ENCODE results near the gene HSPBP1. TPM values are rescaled to one million over a fixed set of nuclear protein-coding genes. Genes with fewer than 3 reads are reported as not detected.
A peak's percentile ranks its signal among the peaks of the same experiment; 100 is the strongest.

HSPBP1 gene
- total RNA-seq, 1 experiment from 2014 or later: 63.0 TPM

GRCh38 chr19:55248704-55249103 is 31.2 kb downstream of the HSPBP1 start:
- Histone ChIP-seq H3K27ac (ENCODE audit: low read depth, low read length) (no peak overlapping the region; the same call in 1 of the 2 replicates), H3K27me3 (ENCODE audit: insufficient read depth, low read length) (no peaks in the 10 kb centered on the region), H3K9ac (ENCODE audit: low read length) (no peak overlapping the region), H4K20me1 (ENCODE audit: insufficient read depth) (no peaks in the 10 kb centered on the region), H3K4me2 (ENCODE audit: low read length) (no peak overlapping the region), H3K79me2 (ENCODE audit: insufficient read depth, low read length) (peaks cover 77% of the 10 kb centered on the region), H3K9me3 (ENCODE audit: control insufficient read depth in 1 of 2, insufficient read depth in 1 of 2, low read depth in 1 of 2, low read length in 2 of 2) (no peaks in the 10 kb centered on the region), H3K4me3 (replicated peaks in 1 of 2; ENCODE audit: low read depth in 1 of 2, low read length in 2 of 2) (no peak overlapping the region), H2AFZ (ENCODE audit: low read depth, low read length, poor library complexity, severe bottlenecking) (no peak overlapping the region), H3K36me3 (ENCODE audit: control insufficient read depth in 1 of 2, insufficient read depth in 2 of 2, low read length in 2 of 2) (peaks cover 11 to 20% of the 10 kb centered on the region in 2 experiments; a peak in 3 of 4 replicates), H3K4me1 (ENCODE audit: control insufficient read depth in 1 of 2, insufficient read depth in 2 of 2, low read length in 2 of 2) (no peaks in the 10 kb centered on the region), H3K9me2 (ENCODE audit: insufficient read depth) (no peaks in the 10 kb centered on the region)
- ATAC-seq (0 out of 2 replicates have a peak, but pooled peaks have one; percentile 13), DNase-seq (ENCODE audit: low read depth, low spot score) (no peak)
- intact Hi-C loops (cut with micrococcal nuclease): no loop called here
- ChIA-PET POLR2A (interaction anchor here (1.9 kb wide), 1 partner anchor 11 kb away, joined by 4 read pairs; the partner anchor contains the start of gene PPP6R1), RAD21 (ENCODE audit: low non-redundant PET in 1 of 2, low total read pairs in 2 of 2, uncharacterized antibody in 2 of 2, unreplicated experiment in 2 of 2) (no interaction called here), CTCF (no interaction called here)
- no peak for TF ChIP-seq RAD21 (IDR thresholded peaks at IDR 0.05; ENCODE audit: low read depth)
- TF ChIP-seq FOSL1 (IDR thresholded peaks at IDR 0.05; ENCODE audit: low read depth): no peak
- TF ChIP-seq ZBTB33 (IDR thresholded peaks at IDR 0.05; ENCODE audit: extremely low read depth, insufficient replicate concordance, low read length): no peak
- no peak for TF ChIP-seq MAX (IDR thresholded peaks at IDR 0.05)
- TF ChIP-seq ATF3 (IDR thresholded peaks at IDR 0.05): no peak
- TF ChIP-seq CEBPB (IDR thresholded peaks at IDR 0.05; ENCODE audit: low read depth): no peak
- TF ChIP-seq TCF7L2 (IDR thresholded peaks at IDR 0.05; ENCODE audit: borderline replicate concordance, extremely low read depth, insufficient read depth, insufficient read length): no peak
- no peak for TF ChIP-seq CTCF (IDR thresholded peaks at IDR 0.05 in 2 of 3, conservative IDR thresholded peaks at IDR 0.05 in 1 of 3; ENCODE audit: borderline replicate concordance in 1 of 3, insufficient read depth in 1 of 3, low read depth in 2 of 3, low read length in 2 of 3)
- no peak for TF ChIP-seq POLR2A (IDR thresholded peaks at IDR 0.05; ENCODE audit: borderline replicate concordance, extremely low read depth, insufficient read depth, insufficient read length)
- no peak for TF ChIP-seq ZNF274 (IDR thresholded peaks at IDR 0.05; ENCODE audit: low read depth, low read length)
- TF ChIP-seq CBX3 (IDR thresholded peaks at IDR 0.05; ENCODE audit: low read depth): no peak
- no peak for TF ChIP-seq POLR2AphosphoS5 (IDR thresholded peaks at IDR 0.05; ENCODE audit: low read depth, low read length)
- no peak for TF ChIP-seq REST (IDR thresholded peaks at IDR 0.05; ENCODE audit: low read depth)
- TF ChIP-seq SP1 (IDR thresholded peaks at IDR 0.05; ENCODE audit: low read depth): no peak
- no peak for TF ChIP-seq SIN3A (IDR thresholded peaks at IDR 0.05; ENCODE audit: low read depth)
- no peak for TF ChIP-seq SRF (IDR thresholded peaks at IDR 0.05; ENCODE audit: low read depth)
- BruUV-seq (replicated peaks): no TSS peak
